Measurements from ENCODE around the gene ADGRL3. TPM values are rescaled to one million over a fixed set of nuclear protein-coding genes. Genes with fewer than 3 reads are reported as not detected.

Gene ADGRL3
- total and polyA plus RNA-seq, 2 donors (not counting 1 experiment from before 2014, with no cell fraction given): under 0.01 to 0.05 TPM

GRCh38 chr4:61889117-61889516 lies 689.0 kb downstream of the ADGRL3 start:
- DNase-seq (ENCODE audit: low read depth in 2 of 2): no peak
- Histone ChIP-seq H4K20me1 (ENCODE audit: control insufficient read depth, extremely low read depth, insufficient read depth, low read length) (no peaks in the 10 kb centered on the region), H3K27me3 (ENCODE audit: control insufficient read depth, insufficient read depth, low read length) (no peaks in the 10 kb centered on the region), H3K4me1 (ENCODE audit: control insufficient read depth, extremely low read depth, insufficient read depth, low read length) (no peaks in the 10 kb centered on the region), H3K9ac (ENCODE audit: insufficient read depth, low read length) (no peak overlapping the region), H3K9me3 (ENCODE audit: control insufficient read depth, insufficient read depth, low read depth, low read length) (no peaks in the 10 kb centered on the region), H3K4me2 (ENCODE audit: extremely low read depth, insufficient read depth, low read length) (no peak overlapping the region), H3K4me3 (replicated peaks in 1 of 4; ENCODE audit: control extremely low read depth in 1 of 4, insufficient read depth in 1 of 4, low read depth in 3 of 4, low read length in 4 of 4) (no peak overlapping the region), H3K27ac (ENCODE audit: insufficient read depth, low read length) (no peak overlapping the region), H3K36me3 (ENCODE audit: control insufficient read depth, insufficient read depth, low read length) (no peaks in the 10 kb centered on the region), H2AFZ (ENCODE audit: low read length) (no peak overlapping the region), H3K79me2 (ENCODE audit: control insufficient read depth, insufficient read depth, low read length) (no peaks in the 10 kb centered on the region)
- no peak for TF ChIP-seq EZH2 (IDR thresholded peaks at IDR 0.05; ENCODE audit: low read length, missing control alignments)
- no peak for TF ChIP-seq CTCF (conservative IDR thresholded peaks at IDR 0.05 in 1 of 2, IDR thresholded peaks at IDR 0.05 in 1 of 2; ENCODE audit: low read depth in 1 of 2, low read length in 2 of 2)

- Histone ChIP-seq H4K20me1 (ENCODE audit: control insufficient read depth, extremely low read depth, insufficient read depth, low read length) (no peaks in the 10 kb centered on the region), H3K27ac (ENCODE audit: insufficient read depth, low read length) (no peak overlapping the region)
- TF ChIP-seq CTCF (conservative IDR thresholded peaks at IDR 0.05 in 1 of 2, IDR thresholded peaks at IDR 0.05 in 1 of 2; ENCODE audit: low read depth in 1 of 2, low read length in 2 of 2) (no peak), EZH2 (IDR thresholded peaks at IDR 0.05; ENCODE audit: low read length, missing control alignments) (no peak)
These were observed 690.2 kb downstream of the ADGRL3 start for GRCh38 chr4:61890321-61890720.

GRCh38 chr4:61891953-61892352 lies 691.8 kb downstream of the ADGRL3 start:
- Histone ChIP-seq H3K27me3 (ENCODE audit: control insufficient read depth, insufficient read depth, low read length) (no peaks in the 10 kb centered on the region), H3K4me3 (replicated peaks in 1 of 4; ENCODE audit: control extremely low read depth in 1 of 4, insufficient read depth in 1 of 4, low read depth in 3 of 4, low read length in 4 of 4) (no peak overlapping the region), H2AFZ (ENCODE audit: low read length) (no peak overlapping the region), H3K79me2 (ENCODE audit: control insufficient read depth, insufficient read depth, low read length) (no peaks in the 10 kb centered on the region), H3K4me1 (ENCODE audit: control insufficient read depth, extremely low read depth, insufficient read depth, low read length) (no peaks in the 10 kb centered on the region), H3K9ac (ENCODE audit: insufficient read depth, low read length) (no peak overlapping the region), H3K9me3 (ENCODE audit: control insufficient read depth, insufficient read depth, low read depth, low read length) (no peaks in the 10 kb centered on the region), H3K4me2 (ENCODE audit: extremely low read depth, insufficient read depth, low read length) (no peak overlapping the region), H3K36me3 (ENCODE audit: control insufficient read depth, insufficient read depth, low read length) (no peaks in the 10 kb centered on the region), H3K27ac (ENCODE audit: insufficient read depth, low read length) (no peak overlapping the region), H4K20me1 (ENCODE audit: control insufficient read depth, extremely low read depth, insufficient read depth, low read length) (no peaks in the 10 kb centered on the region)
- DNase-seq (ENCODE audit: low read depth in 2 of 2): no peak
- TF ChIP-seq CTCF (conservative IDR thresholded peaks at IDR 0.05 in 1 of 2, IDR thresholded peaks at IDR 0.05 in 1 of 2; ENCODE audit: low read depth in 1 of 2, low read length in 2 of 2) (no peak), EZH2 (IDR thresholded peaks at IDR 0.05; ENCODE audit: low read length, missing control alignments) (no peak)

More at GRCh38 chr4:61890321-61890720, 690.2 kb downstream of the ADGRL3 start:
- no peaks in the 10 kb centered on the region for H3K79me2 ChIP-seq (ENCODE audit: control insufficient read depth, insufficient read depth, low read length)
- H3K9me3 ChIP-seq (ENCODE audit: control insufficient read depth, insufficient read depth, low read depth, low read length): no peaks in the 10 kb centered on the region
- no peaks in the 10 kb centered on the region for H3K4me1 ChIP-seq (ENCODE audit: control insufficient read depth, extremely low read depth, insufficient read depth, low read length)
- no peak overlapping the region for H3K9ac ChIP-seq (ENCODE audit: insufficient read depth, low read length)
- H2AFZ ChIP-seq (ENCODE audit: low read length): no peak overlapping the region
- no peak overlapping the region for H3K4me2 ChIP-seq (ENCODE audit: extremely low read depth, insufficient read depth, low read length)
- H3K27me3 ChIP-seq (ENCODE audit: control insufficient read depth, insufficient read depth, low read length): no peaks in the 10 kb centered on the region
- no peak for DNase-seq (ENCODE audit: low read depth in 2 of 2)
- H3K36me3 ChIP-seq (ENCODE audit: control insufficient read depth, insufficient read depth, low read length): no peaks in the 10 kb centered on the region
- H3K4me3 ChIP-seq (replicated peaks in 1 of 4; ENCODE audit: control extremely low read depth in 1 of 4, insufficient read depth in 1 of 4, low read depth in 3 of 4, low read length in 4 of 4): no peak overlapping the region
